GM21528 (cell line): ENCODE results near the gene RANBP3.
"Not testable (repeated sequence)": the region's sequence is repeated elsewhere in the genome, so short reads cannot be mapped to it uniquely, and the experiment has no call there.

Experiments used
- ATAC-seq: cut with Tn5 transposase; IDR thresholded peaks from one replicate; pipeline ENCODE4 v1.9.1; 2021; ENCODE audit warnings: mild to moderate bottlenecking, moderate library complexity; ENCODE audit not compliant: unreplicated experiment, low FRiP score

RANBP3 gene

GRCh38 chr19:5891938-5892771, 85.8 kb downstream of the RANBP3 start:
- no peak for ATAC-seq

GRCh38 chr19:5891572-5891937, 86.4 kb downstream of the RANBP3 start:
- no peak for ATAC-seq

GRCh38 chr19:5890099-5890498, 87.8 kb downstream of the RANBP3 start:
- ATAC-seq, result no peak

GRCh38 chr19:5889288-5889971, 88.5 kb downstream of the RANBP3 start:
- ATAC-seq, result no peak

- ATAC-seq, result not testable (repeated sequence)
These were observed 93.7 kb downstream of the RANBP3 start for GRCh38 chr19:5884065-5884811.

- ATAC-seq, result not testable (repeated sequence)
These were observed 94.6 kb downstream of the RANBP3 start for GRCh38 chr19:5883157-5883873.

- ATAC-seq, result no peak
These were observed 95.4 kb downstream of the RANBP3 start for GRCh38 chr19:5882421-5882968.

GRCh38 chr19:5881543-5882299, 96.2 kb downstream of the RANBP3 start:
- ATAC-seq, result no peak

GRCh38 chr19:5880604-5881078, 97.3 kb downstream of the RANBP3 start:
- no peak for ATAC-seq

GRCh38 chr19:5880196-5880595, 97.7 kb downstream of the RANBP3 start:
- ATAC-seq, result no peak

- no peak for ATAC-seq
These were observed 100.1 kb downstream of the RANBP3 start for GRCh38 chr19:5877882-5878281.

GRCh38 chr19:5877427-5877826, 100.5 kb downstream of the RANBP3 start:
- no peak for ATAC-seq

- ATAC-seq, result not testable (repeated sequence)
These were observed 103.4 kb downstream of the RANBP3 start for GRCh38 chr19:5874496-5874895.

GRCh38 chr19:5873617-5874199, 104.2 kb downstream of the RANBP3 start:
- no peak for ATAC-seq

- ATAC-seq, result no peak
These were observed 107.0 kb downstream of the RANBP3 start for GRCh38 chr19:5870986-5871394.

GRCh38 chr19:5867201-5868136, 110.5 kb downstream of the RANBP3 start:
- ATAC-seq, result no peak
